H9 (cell line): ENCODE results near the gene ARAP1. TPM values are rescaled to one million over a fixed set of nuclear protein-coding genes. Genes with fewer than 3 reads are reported as not detected.

Experiments used
- DNase-seq: peaks from one replicate; pipeline ENCODE4 v3.0.0-alpha.2; 2017
- H2AFZ ChIP-seq: one replicate; pipeline ENCODE4 v1.6.1; 2013; ENCODE audit warnings: mild to moderate bottlenecking, low read length, control low read depth, moderate library complexity
- H2AK5ac ChIP-seq: 2 replicates; pipeline ENCODE4 v1.6.1; 2013; ENCODE audit warnings: low read length, control low read depth, mixed read lengths; ENCODE audit not compliant: insufficient read length
- H2BK120ac ChIP-seq: one replicate; pipeline ENCODE4 v1.6.1; 2013; ENCODE audit warnings: low read depth, mild to moderate bottlenecking, low read length, control low read depth, inconsistent platforms; ENCODE audit not compliant: poor library complexity, severe bottlenecking
- H2BK12ac ChIP-seq: 2 replicates; pipeline ENCODE4 v1.6.1; 2013; ENCODE audit warnings: low read length, control low read depth, mixed read lengths, low read depth; ENCODE audit not compliant: insufficient read length
- H2BK15ac ChIP-seq: 2 replicates; pipeline ENCODE4 v1.6.1; 2013; ENCODE audit warnings: low read depth, low read length, control low read depth
- H2BK20ac ChIP-seq: one replicate; pipeline ENCODE4 v1.6.1; 2013; ENCODE audit warnings: low read depth, mild to moderate bottlenecking, low read length, control low read depth, inconsistent platforms; ENCODE audit not compliant: poor library complexity, severe bottlenecking
- H2BK5ac ChIP-seq: 2 replicates; pipeline ENCODE4 v1.6.1; 2013; ENCODE audit warnings: low read length, control low read depth, mixed read lengths; ENCODE audit not compliant: insufficient read length
- H3K14ac ChIP-seq: 2 replicates; pipeline ENCODE4 v1.6.1; 2013; ENCODE audit warnings: low read length, control low read depth; ENCODE audit not compliant: insufficient read depth
- H3K18ac ChIP-seq: 2 replicates; pipeline ENCODE4 v1.6.1; 2013; ENCODE audit warnings: low read depth, mild to moderate bottlenecking, mixed read lengths, low read length, control low read depth; ENCODE audit not compliant: insufficient read length
- H3K23ac ChIP-seq: 2 replicates; pipeline ENCODE4 v1.6.1; 2013; ENCODE audit warnings: low read length, control low read depth, mixed read lengths, low read depth; ENCODE audit not compliant: insufficient read length
- H3K23me2 ChIP-seq: 2 replicates; pipeline ENCODE4 v1.6.1; 2013; ENCODE audit warnings: low read depth, mild to moderate bottlenecking, mixed read lengths, low read length, control low read depth; ENCODE audit not compliant: insufficient read length, poor library complexity, severe bottlenecking
- H3K27ac ChIP-seq: 2 replicates; pipeline ENCODE4 v1.5.1; 2013; ENCODE audit warnings: low read length, control low read depth, mixed read lengths, low read depth; ENCODE audit not compliant: insufficient read length
- H3K27me3 ChIP-seq: 2 replicates; pipeline ENCODE4 v1.6.1; 2013; ENCODE audit warnings: low read length, control low read depth, inconsistent platforms; ENCODE audit not compliant: insufficient read depth
- H3K4ac ChIP-seq: 2 replicates; pipeline ENCODE4 v1.6.1; 2013; ENCODE audit warnings: low read depth, mild to moderate bottlenecking, control low read depth, inconsistent platforms, low read length, moderate library complexity
- H3K4me1 ChIP-seq: 2 replicates; pipeline ENCODE4 v1.6.1; 2013; ENCODE audit warnings: low read length, control low read depth, inconsistent platforms; ENCODE audit not compliant: insufficient read depth
- H3K4me2 ChIP-seq: 2 replicates; pipeline ENCODE4 v1.6.1; 2013; ENCODE audit warnings: low read length, control low read depth, mixed read lengths; ENCODE audit not compliant: insufficient read length, insufficient read depth
- H3K56ac ChIP-seq: 2 replicates; pipeline ENCODE4 v1.6.1; 2013; ENCODE audit warnings: low read depth, mild to moderate bottlenecking, mixed read lengths, low read length, control low read depth; ENCODE audit not compliant: insufficient read length
- H3K79me1 ChIP-seq: 2 replicates; pipeline ENCODE4 v1.6.1; 2013; ENCODE audit warnings: low read depth, mild to moderate bottlenecking, moderate library complexity, low read length, control low read depth, inconsistent platforms; ENCODE audit not compliant: insufficient read depth, poor library complexity, severe bottlenecking
- H3K79me2 ChIP-seq: 2 replicates; pipeline ENCODE4 v1.6.1; 2013; ENCODE audit warnings: low read length, control low read depth, inconsistent platforms; ENCODE audit not compliant: insufficient read depth
- H3K9ac ChIP-seq: 2 replicates; pipeline ENCODE4 v1.6.1; 2013; ENCODE audit warnings: low read length, control low read depth, mixed read lengths; ENCODE audit not compliant: insufficient read length; ENCODE audit errors: extremely low read depth
- H3K9me3 ChIP-seq: one replicate; pipeline ENCODE4 v1.6.1; 2013; ENCODE audit warnings: low read depth, low read length, inconsistent platforms; ENCODE audit not compliant: control insufficient read depth
- H3T11ph ChIP-seq: one replicate; pipeline ENCODE4 v1.6.1; 2013; ENCODE audit warnings: mild to moderate bottlenecking, low read length, control low read depth, inconsistent platforms
- H4K20me1 ChIP-seq: one replicate; pipeline ENCODE4 v1.6.1; 2013; ENCODE audit not compliant: control insufficient read depth, insufficient read length, insufficient read depth
- H4K5ac ChIP-seq: 2 replicates; pipeline ENCODE4 v1.6.1; 2013; ENCODE audit warnings: low read depth, mild to moderate bottlenecking, mixed read lengths, low read length, control low read depth; ENCODE audit not compliant: insufficient read length
- H4K8ac ChIP-seq: replicated peaks from 2 replicates; pipeline ENCODE4 v1.6.1; 2013; ENCODE audit warnings: low read length, control low read depth, mixed read lengths, low read depth; ENCODE audit not compliant: insufficient read length
- H4K91ac ChIP-seq: 2 replicates; pipeline ENCODE4 v1.6.1; 2013; ENCODE audit warnings: low read depth, mild to moderate bottlenecking, moderate library complexity, mixed read lengths, low read length, control low read depth; ENCODE audit not compliant: insufficient read length
- H3K27ac Mint-ChIP-seq, 3 experiments: 2 replicates in 2 of 3; 3 replicates in 1 of 3; pipeline ENCODE4 v1.8.0; 2020 to 2021; ENCODE audit warnings: mixed read lengths in 3 of 3, mild to moderate bottlenecking in 1 of 3, moderate library complexity in 1 of 3
- H3K27me3 Mint-ChIP-seq: 2 replicates; pipeline ENCODE4 v1.8.0; 2021; ENCODE audit warnings: low read depth, mild to moderate bottlenecking, moderate library complexity, mixed read lengths
- H3K36me3 Mint-ChIP-seq, 3 experiments: 2 replicates in 2 of 3; 3 replicates in 1 of 3; pipeline ENCODE4 v1.8.0; 2020 to 2021; ENCODE audit warnings: low read depth in 3 of 3, mixed read lengths in 3 of 3; ENCODE audit not compliant: insufficient read depth in 1 of 3
- H3K4me1 Mint-ChIP-seq, 2 experiments: 2 replicates each; pipeline ENCODE4 v1.8.0; 2020; ENCODE audit warnings: mixed read lengths in 2 of 2
- H3K4me3 Mint-ChIP-seq, 2 experiments: 2 replicates in 1 of 2; 3 replicates in 1 of 2; pipeline ENCODE4 v1.8.0; 2020 to 2021; ENCODE audit warnings: mild to moderate bottlenecking in 2 of 2, mixed read lengths in 2 of 2, moderate library complexity in 1 of 2
- H3K9me3 Mint-ChIP-seq, 2 experiments: 2 replicates in 1 of 2; 3 replicates in 1 of 2; pipeline ENCODE4 v1.8.0; 2020; ENCODE audit warnings: mild to moderate bottlenecking in 2 of 2, mixed read lengths in 2 of 2, moderate library complexity in 1 of 2
- CTCF ChIP-seq: fragments of 200-600 bp; sonication (generic); conservative IDR thresholded peaks from 3 replicates; pipeline ENCODE4 v1.8.0; 2021; ENCODE audit warnings: antibody characterized with exemption, mild to moderate bottlenecking
- WGBS: extraction: QIAGEN DNeasy Blood & Tissue Kit; methylation state at CpG from one replicate; pipeline ENCODE4 v1.1.7; 2013; ENCODE audit warnings: missing lambda C conversion rate, low lambda C conversion rate, mixed read lengths; ENCODE audit not compliant: insufficient read length; ENCODE audit errors: extremely low coverage; 5-methylcytosine and 5-hydroxymethylcytosine counted together
- total RNA-seq: library from RNA; stranded (reverse); gene quantifications from 2 replicates; pipeline ENCODE4 v1.2.1, GENCODE V29; 2021

Gene ARAP1
- total RNA-seq, 1 experiment from 2014 or later: 59.4 TPM

GRCh38 chr11:72678524-72678923 is 73.7 kb downstream of the ARAP1 start:
- H3K9me3 Mint-ChIP-seq: no peaks in the 10 kb centered on the region; a peak in 2 of 5 replicates
- H3K4me1 Mint-ChIP-seq: peaks cover 54 to 62% of the 10 kb centered on the region in 2 experiments
- TF ChIP-seq CTCF: no peak
- H3K18ac ChIP-seq: no peak overlapping the region
- peaks cover 8% of the 10 kb centered on the region for H3K23me2 ChIP-seq
- peaks cover 4% of the 10 kb centered on the region; the same call in 1 of the 2 replicates for H3K27me3 ChIP-seq
- H3K27ac ChIP-seq: no peak overlapping the region
- H2AFZ ChIP-seq: no peak overlapping the region
- H2BK20ac ChIP-seq: no peak overlapping the region
- H3K14ac ChIP-seq: no peak overlapping the region
- H3K27me3 Mint-ChIP-seq: peaks cover 78% of the 10 kb centered on the region
- H3K4ac ChIP-seq: no peak overlapping the region
- no peak overlapping the region for H3K4me3 Mint-ChIP-seq
- DNase-seq: no peak
- H2BK15ac ChIP-seq: no peak overlapping the region
- no peak overlapping the region for H3K23ac ChIP-seq
- no peak overlapping the region for H2BK120ac ChIP-seq
- H4K91ac ChIP-seq: no peak overlapping the region
- H3K36me3 Mint-ChIP-seq: peaks cover 0 to under 1% (median 0%) of the 10 kb centered on the region in 3 experiments; a peak in 3 of 7 replicates
- no peak overlapping the region for H4K8ac ChIP-seq
- H2BK12ac ChIP-seq: no peak overlapping the region
- H4K5ac ChIP-seq: no peak overlapping the region
- WGBS: no CpG with 5 or more reads among the region's 8 CpGs
- no peak overlapping the region for H3K4me2 ChIP-seq
- no peak overlapping the region for H3T11ph ChIP-seq
- H3K9ac ChIP-seq: no peak overlapping the region
- no peaks in the 10 kb centered on the region for H4K20me1 ChIP-seq
- H2BK5ac ChIP-seq: no peak overlapping the region
- no peak overlapping the region for H2AK5ac ChIP-seq
- H3K79me1 ChIP-seq: no peaks in the 10 kb centered on the region
- H3K79me2 ChIP-seq: no peaks in the 10 kb centered on the region
- H3K4me1 ChIP-seq: no peaks in the 10 kb centered on the region; the same call in 1 of the 2 replicates
- no peak overlapping the region for H3K27ac Mint-ChIP-seq
- H3K56ac ChIP-seq: no peak overlapping the region
- H3K9me3 ChIP-seq: no peaks in the 10 kb centered on the region
